Kidney (tissue), 14 donors: ENCODE measurements around the gene AAGAB. TPM values are rescaled to one million over a fixed set of nuclear protein-coding genes. Genes with fewer than 3 reads are reported as not detected.
A peak's percentile ranks its signal among the peaks of the same experiment; 100 is the strongest.

Experiments used
- DNase-seq, 5 donors: peaks; one replicate each; pipeline ENCODE4 v3.0.0-alpha.2; 2013 to 2020
- FAIRE-seq: peaks from 2 replicates; lab custom pipeline; 2012; peaks lifted over from hg19 to GRCh38; lab: Jason Lieb, UNC
- H3K27ac ChIP-seq, 2 donors: one replicate each; pipeline ENCODE4 v1.7.0; 2013; ENCODE audit warnings: low read depth in 2 of 2, low read length in 2 of 2, inconsistent platforms in 1 of 2
- H3K27me3 ChIP-seq: one replicate; pipeline ENCODE4 v1.7.1; 2013; ENCODE audit warnings: low read length, inconsistent platforms; ENCODE audit not compliant: control insufficient read depth, insufficient read depth
- H3K36me3 ChIP-seq, 3 donors: one replicate each; pipeline versions ENCODE4 v1.7.0 to v1.7.1; 2013; ENCODE audit warnings: low read length in 3 of 3, control low read depth in 1 of 3, inconsistent platforms in 1 of 3; ENCODE audit not compliant: insufficient read depth in 3 of 3, control insufficient read depth in 2 of 3
- H3K4me1 ChIP-seq, 3 donors: one replicate each; pipeline versions ENCODE4 v1.7.0 to v1.7.1; 2013; ENCODE audit warnings: low read length in 3 of 3, inconsistent platforms in 1 of 3, low read depth in 1 of 3; ENCODE audit not compliant: control insufficient read depth in 2 of 3, insufficient read depth in 2 of 3
- H3K4me3 ChIP-seq, 3 donors: one replicate each; pipeline versions ENCODE4 v1.7.0 to v1.8.1; 2013; ENCODE audit warnings: low read length in 3 of 3, control low read depth in 1 of 3, inconsistent platforms in 1 of 3
- H3K9ac ChIP-seq, 3 donors: one replicate each; pipeline versions ENCODE4 v1.7.0 to v1.7.1; 2013; ENCODE audit warnings: low read length in 3 of 3, control low read depth in 1 of 3, inconsistent platforms in 1 of 3
- H3K9me3 ChIP-seq, 3 donors: one replicate each; pipeline versions ENCODE4 v1.7.0 to v1.7.1; 2013; ENCODE audit warnings: low read length in 3 of 3, control low read depth in 1 of 3, inconsistent platforms in 1 of 3; ENCODE audit not compliant: control insufficient read depth in 2 of 3, insufficient read depth in 1 of 3
- CTCF ChIP-seq: IDR thresholded peaks from 3 replicates; pipeline ENCODE4 v1.5.1; 2012; ENCODE audit warnings: mild to moderate bottlenecking, moderate library complexity, borderline replicate concordance; ENCODE audit not compliant: insufficient read depth; ENCODE audit errors: extremely low read depth
- intact Hi-C: fragments of 100-400 bp; cut with DNase I; formaldehyde crosslinking; loops from one replicate; pipeline ENCODE4 v1.11.1; 2022
- polyA plus RNA-seq: library from polyadenylated mRNA; stranded (reverse); fragments of 350-450 nt; fragmentation: Illumina TruSeq; extraction: RNeasy Lipid Tissue Mini Kit (QIAGEN cat#74804); gene quantifications from one replicate; pipeline ENCODE4 v1.2.3, GENCODE V29; 2014; ENCODE audit warnings: low read depth, low replicate concordance; ENCODE audit not compliant: insufficient read depth
- total RNA-seq: library from RNA; stranded (reverse); fragmentation: NEBNext Ultra II Directional; extraction: Animal tissue kit (Norgen Biotek cat#: 25700); gene quantifications from one replicate; pipeline ENCODE4 v1.2.1, GENCODE V29; 2021
- donor health status: control.
- donor health status: control.
- donor health status: control.
- donor health status: control.
- donor health status: control.
- donor health status: DM: yes; HTN: yes; CAD: no.
- donor health status: Normal renal cell carcinoma (clear cell type).

The AAGAB gene
- total and polyA plus RNA-seq, 2 donors from 2014 or later: 40.7 to 44.0 TPM

GRCh38 chr15:67174864-67175573, 79.4 kb downstream of the AAGAB start:
- intact Hi-C loops: no loop called here
- no peak for FAIRE-seq
- peaks cover 0 to 14% (median 7%) of the 10 kb centered on the region in 3 donors for H3K4me1 ChIP-seq
- no peaks in the 10 kb centered on the region for H3K27me3 ChIP-seq
- H3K27ac ChIP-seq: no peak overlapping the region
- H3K9me3 ChIP-seq: no peaks in the 10 kb centered on the region
- TF ChIP-seq CTCF: no peak
- H3K36me3 ChIP-seq: peaks cover 0 to 53% (median 3%) of the 10 kb centered on the region in 3 donors
- H3K4me3 ChIP-seq: no peak overlapping the region
- H3K9ac ChIP-seq: no peak overlapping the region
- DNase-seq: no peak

GRCh38 chr15:67174446-67174845, 80.0 kb downstream of the AAGAB start:
- Histone ChIP-seq H3K27ac (peak overlapping the region in 1 of 2 donors; percentile 7), H3K9ac (no peak overlapping the region), H3K27me3 (no peaks in the 10 kb centered on the region), H3K36me3 (peaks cover 0 to 50% (median 3%) of the 10 kb centered on the region in 3 donors), H3K4me1 (peaks cover 0 to 14% (median 7%) of the 10 kb centered on the region in 3 donors), H3K9me3 (no peaks in the 10 kb centered on the region), H3K4me3 (no peak overlapping the region)
- DNase-seq (no peak), FAIRE-seq (no peak)
- intact Hi-C loops: no loop called here
- no peak for TF ChIP-seq CTCF

GRCh38 chr15:67173786-67174185, 80.7 kb downstream of the AAGAB start:
- no peak for TF ChIP-seq CTCF
- Histone ChIP-seq H3K27ac (no peak overlapping the region), H3K9me3 (no peaks in the 10 kb centered on the region), H3K27me3 (no peaks in the 10 kb centered on the region), H3K9ac (no peak overlapping the region), H3K4me3 (no peak overlapping the region), H3K36me3 (peaks cover 0 to 47% (median 3%) of the 10 kb centered on the region in 3 donors), H3K4me1 (peaks cover 0 to 14% (median 7%) of the 10 kb centered on the region in 3 donors)
- intact Hi-C loops: no loop called here
- FAIRE-seq: no peak
- DNase-seq: no peak
